ENCODE measurements around the gene CSNK1G3.
"Not testable (repeated sequence)": the region's sequence is repeated elsewhere in the genome, so short reads cannot be mapped to it uniquely, and the experiment has no call there.

The CSNK1G3 gene

DNA sequence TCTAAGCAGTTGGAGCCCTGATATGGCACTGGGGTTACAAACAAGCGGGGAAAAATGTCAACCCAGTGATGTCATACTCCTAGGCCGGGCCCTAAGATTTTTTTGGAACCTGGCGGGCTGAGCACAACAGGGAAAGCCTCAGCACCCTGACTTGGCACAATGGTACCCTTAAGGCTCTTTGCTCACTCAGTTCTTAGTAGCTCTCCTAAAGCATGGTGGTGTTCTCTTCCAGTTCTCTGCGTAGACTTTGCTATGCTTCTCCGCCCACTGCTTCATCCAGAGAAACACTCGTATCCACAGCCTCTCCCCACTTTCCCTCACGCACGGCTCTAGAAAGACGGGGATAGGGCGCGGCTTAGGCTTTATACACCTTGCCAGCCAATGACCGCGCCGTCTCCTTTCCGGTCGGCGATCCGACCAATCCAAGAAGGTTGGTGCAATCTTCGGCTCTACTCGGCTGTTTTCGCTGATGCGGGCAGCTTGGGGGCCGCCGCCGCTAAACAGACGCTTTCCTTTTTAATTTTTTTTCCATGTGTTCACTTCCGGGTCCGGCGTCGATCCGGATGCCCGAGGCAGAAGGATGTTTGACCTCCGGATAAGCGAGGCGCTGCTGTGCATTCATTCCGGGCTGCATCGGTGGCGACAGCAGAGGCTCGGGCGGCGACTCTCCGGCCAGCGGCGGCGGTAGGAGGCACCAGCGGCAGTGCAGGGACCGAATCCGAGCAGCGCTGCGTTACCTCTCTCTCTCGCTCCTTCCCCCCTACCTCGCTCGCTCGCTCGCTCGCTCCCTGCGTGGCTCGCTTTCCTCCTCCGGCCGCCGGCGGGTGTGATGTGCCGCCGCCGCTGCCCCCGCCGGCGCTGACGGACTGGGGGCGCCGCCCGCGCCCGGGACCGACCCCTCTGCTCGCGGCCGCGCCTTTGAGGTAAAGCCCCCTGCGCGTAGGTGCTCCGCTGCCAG, at the start of gene CSNK1G3:
Gene CSNK1G3, plus strand, starts transcription at position 530 of the 958 bp plus-strand sequence. CDS start 33,487 bp downstream, outside the sequence.
- in situ Hi-C loops (cut with HindIII; ENCODE audit: low sequenced_read_pairs), result no loop called here

DNA sequence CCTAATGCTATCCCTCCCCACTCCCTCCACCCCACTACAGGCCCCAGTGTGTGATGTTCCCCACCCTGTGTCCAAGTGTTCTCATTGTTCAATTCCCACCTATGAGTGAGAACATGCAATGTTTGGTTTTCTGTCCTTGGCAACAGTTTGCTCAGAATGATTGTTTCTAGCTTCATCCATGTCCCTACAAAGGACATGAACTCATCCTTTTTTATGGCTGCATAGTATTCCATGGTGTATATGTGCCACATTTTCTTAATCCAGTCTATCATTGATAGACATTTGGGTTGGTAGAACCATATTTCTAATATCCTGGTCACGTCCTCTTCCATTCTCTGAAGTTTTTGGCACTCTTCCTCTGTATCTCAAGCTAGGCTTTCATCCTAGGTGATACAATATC, 45.1 kb upstream of the CSNK1G3 start:
- in situ Hi-C loops (cut with HindIII; ENCODE audit: low sequenced_read_pairs), result not testable (repeated sequence)

DNA sequence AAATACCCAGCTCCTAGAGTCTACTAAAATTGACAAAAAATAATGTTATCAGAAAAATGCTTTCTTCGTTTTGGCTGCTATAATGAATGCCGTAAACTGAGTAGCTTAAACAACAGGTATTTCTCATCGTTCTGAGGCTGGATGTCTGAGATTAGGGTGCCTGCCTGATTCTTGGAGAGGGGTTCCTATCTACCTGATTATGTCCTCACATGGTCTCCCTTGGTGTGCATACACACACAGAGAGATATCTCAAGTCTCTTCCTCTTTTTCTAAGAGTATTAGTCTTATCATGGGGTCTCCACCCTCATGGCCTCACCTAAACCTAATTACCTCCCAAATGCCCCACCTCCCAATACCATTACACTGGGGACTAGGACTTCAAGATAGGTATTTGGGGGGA, 40.6 kb upstream of the CSNK1G3 start:
- in situ Hi-C loops (cut with HindIII; ENCODE audit: low sequenced_read_pairs), result no loop called here

DNA sequence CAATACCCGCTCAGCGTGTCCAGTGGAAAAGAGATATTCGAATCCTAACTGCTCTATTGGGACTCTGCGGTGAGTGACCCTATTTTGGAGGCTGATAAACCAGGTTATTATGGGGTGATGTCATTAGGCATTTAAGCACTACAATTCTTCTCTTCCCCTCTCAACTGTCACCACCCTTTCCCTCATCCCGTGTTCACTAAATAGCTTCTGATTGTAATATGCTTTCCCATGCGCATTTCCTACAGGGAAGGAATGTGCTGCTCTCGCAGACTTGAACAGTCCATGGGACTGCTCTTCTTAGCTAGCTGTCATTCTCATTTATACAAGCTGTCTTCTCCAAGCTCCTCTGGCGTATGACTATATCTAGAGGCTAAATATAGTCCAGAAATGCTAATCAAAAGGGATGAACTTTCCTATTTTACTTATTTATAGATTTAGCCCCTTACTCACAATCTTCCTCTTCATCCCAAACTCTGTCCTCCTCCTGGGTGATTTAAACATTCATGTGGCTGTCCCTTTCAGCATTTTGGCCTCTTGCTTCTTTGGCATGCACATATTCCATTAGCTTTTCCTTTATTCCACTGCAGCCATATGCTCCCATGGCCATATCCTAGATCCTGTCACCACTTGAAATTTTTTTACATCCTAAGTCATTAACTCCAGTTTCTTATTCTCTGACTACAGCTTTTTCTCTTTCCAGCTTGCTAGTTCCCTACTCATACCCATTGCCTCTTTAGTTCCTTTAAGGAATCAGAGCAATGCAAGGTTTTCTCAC, 39.6 kb upstream of the CSNK1G3 start:
- in situ Hi-C loops (cut with HindIII; ENCODE audit: low sequenced_read_pairs), result no loop called here

DNA sequence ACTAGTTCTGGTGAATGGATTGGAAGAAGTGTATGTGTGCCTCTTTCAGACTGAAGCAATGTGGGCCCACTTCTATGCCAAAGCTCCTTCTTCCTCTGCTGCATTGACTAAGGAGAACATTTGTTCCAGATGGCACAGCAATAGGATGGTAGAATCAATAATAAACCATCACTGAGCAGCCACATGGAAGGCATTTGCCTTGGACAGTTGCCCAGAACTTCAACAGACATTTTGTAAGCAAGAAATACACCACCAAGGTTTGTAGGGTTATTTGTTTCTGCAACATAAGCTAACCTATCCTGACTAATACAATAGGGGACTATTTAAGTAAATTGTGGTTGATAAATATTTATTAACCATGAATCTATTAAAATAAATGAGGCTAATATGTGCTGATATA, 37.7 kb upstream of the CSNK1G3 start:
- in situ Hi-C loops (cut with HindIII; ENCODE audit: low sequenced_read_pairs), result no loop called here

DNA sequence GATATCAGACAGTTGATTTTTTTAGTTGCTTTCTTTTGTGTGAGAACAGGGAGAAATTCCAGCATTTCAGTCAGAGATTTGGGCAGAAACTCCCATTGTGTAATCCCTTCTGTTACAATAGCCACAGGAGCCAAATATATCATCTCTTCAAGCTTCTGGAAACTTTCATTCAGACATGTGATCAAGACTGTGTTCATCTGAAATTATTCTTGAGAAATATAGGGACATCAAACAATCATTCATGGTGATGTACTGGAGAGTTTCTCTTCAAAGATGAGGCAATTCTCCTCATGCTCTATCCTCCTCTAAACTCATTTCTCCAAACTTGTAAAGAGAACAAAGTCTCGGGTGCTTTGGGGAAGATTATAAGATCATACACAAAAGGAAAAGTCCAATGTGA, 35.2 kb upstream of the CSNK1G3 start:
- in situ Hi-C loops (cut with HindIII; ENCODE audit: low sequenced_read_pairs), result no loop called here

DNA sequence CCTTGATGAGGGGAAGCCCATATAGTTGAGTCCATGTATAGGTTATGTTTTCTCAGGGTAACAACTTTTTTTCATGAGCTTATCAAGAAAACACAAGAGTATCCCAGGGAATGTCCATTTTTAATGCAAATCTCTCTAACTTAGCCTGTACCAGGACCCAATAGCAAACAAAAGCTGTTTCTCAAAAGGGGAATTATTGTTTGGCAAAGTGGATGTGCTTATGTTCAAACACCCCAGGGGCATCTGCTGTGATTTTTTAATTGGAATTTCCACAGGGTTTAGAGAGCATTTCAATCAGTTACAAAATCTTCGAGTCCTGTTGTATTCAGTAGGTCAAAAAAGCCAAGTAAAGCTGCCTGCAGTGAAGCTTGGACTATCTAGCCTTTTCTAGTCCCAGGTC, 33.4 kb upstream of the CSNK1G3 start:
- in situ Hi-C loops (cut with HindIII; ENCODE audit: low sequenced_read_pairs), result no loop called here

DNA sequence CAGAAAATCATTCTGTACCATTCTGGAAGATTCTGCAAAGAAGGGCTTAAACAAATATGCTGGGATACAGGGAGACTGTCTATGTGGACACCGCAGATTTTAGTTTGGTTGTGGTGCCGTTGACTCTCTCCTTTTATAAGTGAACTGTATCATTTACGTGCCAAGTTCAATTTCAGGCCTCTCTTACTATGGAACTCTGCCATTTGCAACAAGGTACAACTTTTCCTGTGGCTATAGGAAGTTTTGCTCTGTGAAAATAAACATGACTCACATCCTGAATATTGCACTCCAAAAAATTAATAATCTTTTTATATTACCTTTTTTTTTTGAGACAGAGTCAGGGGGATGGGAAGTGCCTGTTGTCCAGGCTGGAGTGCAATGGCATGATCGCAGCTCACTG, 29.7 kb upstream of the CSNK1G3 start:
- in situ Hi-C loops (cut with HindIII; ENCODE audit: low sequenced_read_pairs), result no loop called here

DNA sequence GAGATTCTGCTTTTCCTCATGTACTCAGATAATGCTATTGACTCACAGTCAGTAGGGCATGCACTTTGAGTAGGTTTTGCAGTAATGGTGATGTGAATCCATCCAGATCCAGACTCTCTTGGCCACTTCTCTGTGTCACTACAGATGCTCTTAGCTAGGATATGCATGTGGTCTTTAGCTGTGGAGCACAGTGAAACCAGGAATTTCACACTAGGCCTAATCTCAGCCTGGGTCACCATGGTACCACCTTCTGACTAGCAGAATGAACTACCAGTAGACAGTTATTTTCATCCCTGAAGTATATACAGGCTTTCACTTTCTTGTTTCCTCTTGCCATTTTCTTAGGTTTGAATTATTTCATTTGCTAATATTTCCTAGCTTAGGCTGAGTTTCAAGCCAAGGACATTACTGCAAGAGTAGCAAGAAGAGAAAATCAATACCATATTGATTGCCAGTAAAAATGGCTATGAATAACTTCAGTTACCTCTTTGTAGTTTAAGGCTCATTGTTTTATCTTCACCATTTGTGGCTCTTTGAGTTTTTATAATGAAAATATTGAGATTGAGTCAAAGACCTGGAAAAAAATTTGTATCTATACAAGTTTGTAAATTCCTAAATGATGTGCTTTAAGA, 28.4 kb upstream of the CSNK1G3 start:
- in situ Hi-C loops (cut with HindIII; ENCODE audit: low sequenced_read_pairs), result no loop called here

DNA sequence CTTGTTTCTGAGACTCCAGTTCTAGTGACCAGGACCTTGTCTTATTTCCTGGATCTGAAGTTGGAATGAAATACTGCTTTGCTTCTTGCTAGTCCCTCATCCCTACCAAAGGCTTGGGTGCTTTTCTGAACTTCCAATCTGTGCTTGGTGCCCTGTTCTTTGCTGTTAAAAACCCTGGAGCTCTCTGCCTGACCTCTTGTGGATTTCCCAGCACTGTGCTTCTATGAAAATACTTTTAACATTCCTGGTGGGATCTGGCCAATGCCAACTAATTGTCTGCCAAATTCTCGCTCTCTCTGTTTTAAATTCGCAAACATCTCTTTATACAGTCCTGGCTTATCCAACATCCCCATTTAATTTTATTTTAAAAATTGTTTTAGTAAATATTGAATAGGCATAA, 26.7 kb upstream of the CSNK1G3 start:
- in situ Hi-C loops (cut with HindIII; ENCODE audit: low sequenced_read_pairs), result no loop called here

DNA sequence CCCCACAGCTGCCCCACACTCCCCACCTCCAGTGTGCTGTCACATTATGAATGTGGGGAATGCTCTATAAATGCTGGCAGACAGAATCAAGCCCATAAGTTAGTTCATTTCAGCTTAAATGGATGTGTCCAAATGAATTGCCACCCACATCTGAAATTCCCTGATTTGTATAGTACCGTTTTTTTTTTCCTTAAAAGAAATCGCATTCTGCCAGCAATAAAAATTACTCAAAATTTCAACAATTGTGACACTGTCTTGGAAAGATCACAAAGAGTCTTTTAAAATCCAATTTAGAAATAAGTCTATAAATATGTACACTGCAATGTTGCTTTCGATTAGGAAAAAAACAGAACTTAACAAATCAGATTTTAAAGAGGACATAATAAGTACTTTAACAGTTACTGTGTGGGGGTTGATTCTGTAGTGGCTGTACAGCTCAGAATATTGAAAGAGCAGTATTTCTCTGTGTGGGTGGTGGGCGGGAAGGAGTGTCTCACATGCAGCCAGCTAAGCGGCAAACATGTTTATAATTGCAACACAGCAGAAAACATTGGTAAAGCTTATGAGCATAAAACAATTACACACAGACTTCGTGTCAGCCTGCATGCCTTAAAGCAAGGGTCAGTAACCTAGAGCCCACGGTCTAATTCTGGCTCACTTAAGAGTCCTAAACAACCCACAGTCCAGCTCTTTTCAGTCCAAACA, 24.9 kb upstream of the CSNK1G3 start:
- in situ Hi-C loops (cut with HindIII; ENCODE audit: low sequenced_read_pairs), result no loop called here

DNA sequence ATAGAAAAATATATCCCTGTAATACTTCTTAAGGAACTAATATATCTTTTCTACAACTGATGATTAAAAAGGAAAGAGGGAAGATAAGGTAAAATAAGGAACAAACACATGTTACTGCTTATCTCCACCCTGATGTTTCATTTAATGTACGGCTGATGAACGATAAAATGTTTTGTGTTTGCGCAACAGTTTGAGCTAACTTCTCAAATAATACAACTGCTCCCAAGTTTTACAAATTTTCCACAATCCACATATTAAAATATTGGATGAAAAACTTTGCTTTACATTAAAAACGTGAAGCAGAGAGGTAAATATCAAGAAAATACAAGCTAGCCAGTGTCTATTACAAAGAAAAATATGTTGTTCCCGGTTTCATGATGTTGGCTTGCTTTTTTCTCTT, 21.0 kb upstream of the CSNK1G3 start:
- in situ Hi-C loops (cut with HindIII; ENCODE audit: low sequenced_read_pairs), result no loop called here

DNA sequence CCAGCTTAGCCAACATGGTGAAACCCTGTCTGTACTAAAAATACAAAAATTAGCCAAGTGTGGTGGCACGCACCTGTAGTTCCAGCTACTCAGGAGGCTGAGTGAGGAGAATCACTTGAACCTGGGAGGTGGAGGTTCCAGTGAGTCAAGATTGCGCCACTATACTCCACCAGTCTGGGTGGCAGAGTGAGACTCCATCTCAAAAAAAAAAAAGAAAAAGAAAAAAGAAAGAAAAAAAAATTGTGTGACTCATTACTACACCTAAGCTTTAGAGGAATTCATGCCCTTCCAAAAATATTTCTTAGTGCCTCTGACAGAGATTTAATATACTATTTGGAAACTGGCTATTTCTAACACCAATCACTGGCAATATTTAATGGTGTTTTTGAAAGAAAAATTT, 16.8 kb upstream of the CSNK1G3 start:
- in situ Hi-C loops (cut with HindIII; ENCODE audit: low sequenced_read_pairs), result not testable (repeated sequence)

DNA sequence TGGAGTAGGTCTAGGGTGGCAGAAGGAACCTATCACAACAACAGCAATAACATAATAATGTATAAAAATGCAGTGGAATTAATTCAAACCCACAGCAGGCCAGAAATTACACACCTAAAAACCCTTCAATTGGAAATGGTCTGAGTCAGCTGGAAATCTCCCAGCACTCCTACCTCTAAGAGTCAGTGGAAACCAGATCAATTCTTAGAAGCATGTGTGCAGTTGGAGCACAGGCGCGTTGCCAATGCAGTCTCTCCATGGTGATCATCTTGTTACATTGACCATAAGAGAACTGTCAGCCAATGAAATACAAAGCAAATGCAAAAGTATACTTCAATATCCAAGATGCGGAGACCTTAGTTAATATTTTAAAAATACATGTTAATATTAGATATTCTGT, 15.1 kb upstream of the CSNK1G3 start:
- in situ Hi-C loops (cut with HindIII; ENCODE audit: low sequenced_read_pairs), result no loop called here

DNA sequence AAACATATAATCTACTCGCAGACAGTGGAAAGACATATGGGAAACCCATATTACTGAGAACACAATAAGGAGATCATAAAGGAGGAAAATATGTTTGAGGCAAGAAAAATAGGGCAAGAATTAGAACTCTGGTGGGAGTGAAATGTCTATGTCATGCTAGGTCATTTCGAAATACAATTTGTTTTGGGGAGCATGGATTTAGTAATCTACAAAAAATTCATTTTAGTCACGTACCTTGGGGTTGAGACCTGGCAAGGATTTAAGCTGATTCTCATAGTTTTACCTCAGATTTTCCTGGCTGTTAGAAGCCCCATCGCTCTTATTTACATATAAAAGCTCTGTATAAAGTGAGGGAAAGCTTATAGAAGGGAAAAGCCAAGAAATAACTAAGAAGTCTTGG, 11.5 kb upstream of the CSNK1G3 start:
- in situ Hi-C loops (cut with HindIII; ENCODE audit: low sequenced_read_pairs), result no loop called here

DNA sequence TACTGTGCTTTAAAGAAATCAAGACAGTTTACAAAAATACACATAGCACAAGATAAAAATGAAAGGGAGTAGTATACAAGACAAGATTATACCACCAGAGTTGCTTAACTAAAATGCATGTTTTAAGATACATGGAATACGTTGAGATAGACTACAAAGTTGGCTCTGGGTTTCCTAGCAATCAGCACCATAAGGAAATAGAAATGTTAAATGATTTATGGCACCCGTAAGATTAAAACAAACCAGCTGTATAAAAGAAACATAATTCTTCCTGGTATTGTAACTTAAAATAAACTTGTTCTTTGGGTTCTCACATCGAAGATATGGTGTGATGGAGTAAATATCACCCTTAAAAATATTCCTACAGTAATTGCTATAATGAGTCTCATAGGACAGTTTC, 9.9 kb upstream of the CSNK1G3 start:
- in situ Hi-C loops (cut with HindIII; ENCODE audit: low sequenced_read_pairs), result no loop called here

DNA sequence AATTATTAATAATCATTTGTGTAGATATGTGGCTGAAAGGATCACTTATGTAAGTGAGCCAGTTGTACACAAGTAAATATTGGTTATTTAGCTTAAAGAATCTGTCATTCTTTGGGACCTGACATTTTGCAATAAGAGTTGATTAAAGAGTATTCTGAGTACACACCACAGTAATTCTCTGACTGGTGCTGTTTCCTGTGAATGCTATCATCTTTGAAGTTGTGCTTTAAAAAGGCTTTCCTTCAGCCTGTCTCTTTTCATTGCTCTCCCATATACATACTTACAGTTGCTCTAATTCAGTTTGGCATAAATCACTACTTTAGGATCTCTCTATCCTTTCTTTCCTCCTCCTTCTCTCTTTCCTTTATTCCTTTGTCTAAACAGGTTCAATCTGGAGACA, 8.7 kb upstream of the CSNK1G3 start:
- in situ Hi-C loops (cut with HindIII; ENCODE audit: low sequenced_read_pairs), result no loop called here

DNA sequence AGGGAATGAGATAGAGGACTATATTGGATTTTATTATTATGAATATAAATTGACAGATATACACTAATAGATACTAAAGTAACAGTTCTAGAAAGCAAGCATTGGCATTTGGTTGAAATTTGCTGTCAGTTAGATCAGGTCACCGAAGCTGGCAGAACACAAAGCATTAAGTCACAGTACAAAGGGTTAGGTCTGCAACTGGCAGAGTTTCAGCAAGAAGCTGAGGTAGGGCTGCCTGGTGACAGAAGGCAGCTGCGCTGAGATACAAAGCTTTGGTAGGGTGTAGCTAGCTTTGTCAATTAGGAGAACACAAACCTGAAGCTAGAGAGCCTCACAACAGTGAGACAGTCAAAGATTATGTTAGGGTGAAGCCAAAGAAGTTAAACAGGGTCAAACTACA, 6.3 kb upstream of the CSNK1G3 start:
- in situ Hi-C loops (cut with HindIII; ENCODE audit: low sequenced_read_pairs), result no loop called here

DNA sequence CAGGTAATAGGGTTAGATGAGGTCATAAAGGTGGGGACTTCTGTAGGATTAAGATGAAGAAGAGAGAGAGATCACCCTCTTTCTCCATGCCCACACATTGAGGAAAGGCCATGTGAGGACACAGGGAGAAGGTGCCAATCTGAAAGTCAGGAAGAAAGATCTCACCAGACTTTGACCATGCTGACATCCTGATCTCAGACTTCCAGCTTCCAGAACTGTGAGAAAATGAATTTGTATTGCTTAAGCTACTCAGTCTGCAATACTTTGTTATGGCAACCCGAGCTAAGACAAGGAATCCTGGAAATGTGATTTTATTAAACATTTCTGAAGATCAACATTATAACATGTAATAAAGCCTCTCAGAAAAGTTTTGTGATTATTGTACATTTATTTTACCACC, 3.5 kb upstream of the CSNK1G3 start:
- in situ Hi-C loops (cut with HindIII; ENCODE audit: low sequenced_read_pairs), result no loop called here

DNA sequence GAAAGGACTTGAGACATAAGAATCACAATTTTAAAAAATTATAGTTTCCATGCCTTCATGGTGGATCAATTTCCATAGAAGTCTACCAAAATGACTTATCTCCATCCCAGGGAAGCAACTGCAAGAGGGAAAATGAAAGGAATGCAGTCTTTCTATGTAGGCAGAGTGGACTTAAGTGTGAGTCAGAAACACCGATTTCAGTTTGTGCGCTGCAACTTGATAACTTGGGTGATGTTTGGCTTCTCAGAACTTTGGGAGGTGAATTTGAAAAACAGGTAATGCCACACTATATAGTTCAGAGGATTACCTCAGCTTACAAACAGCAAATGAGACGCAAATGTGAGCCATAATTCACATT, 708 bp upstream of the CSNK1G3 start:
- in situ Hi-C loops (cut with HindIII; ENCODE audit: low sequenced_read_pairs), result no loop called here
